Left kidney (tissue), 8 donors: ENCODE data around the gene RIPOR1. TPM values are rescaled to one million over a fixed set of nuclear protein-coding genes. Genes with fewer than 3 reads are reported as not detected.
"Not testable (repeated sequence)": the region's sequence is repeated elsewhere in the genome, so short reads cannot be mapped to it uniquely, and the experiment has no call there.

ENCODE experiments used
- DNase-seq: peaks from one replicate; pipeline ENCODE4 v3.0.0-alpha.2; 2013
- long read RNA-seq, 8 donors: transcript quantifications; one replicate each; lab custom pipeline, GENCODE V29; 2026
- polyA plus RNA-seq: library from polyadenylated mRNA; unstranded; fragments of 120-200 nt; gene quantifications from one replicate; pipeline ENCODE4 v1.2.1, GENCODE V29; 2013; ENCODE audit not compliant: insufficient read length

Gene RIPOR1
- 112 TPM for polyA plus RNA-seq
- long read RNA-seq, donor 1, partial matches to known transcripts: 127 of 141 reads
- long read RNA-seq, donor 1, other reads (novel, unspliced or antisense): 11 of 141 reads
- long read RNA-seq, donor 2, partial matches to known transcripts: 50 of 52 reads
- long read RNA-seq, donor 2, other reads (novel, unspliced or antisense): 0 of 52 reads
- long read RNA-seq, donor 3, partial matches to known transcripts: 35 of 42 reads
- long read RNA-seq, donor 3, other reads (novel, unspliced or antisense): 6 of 42 reads
- long read RNA-seq, donor 4: 0 reads
- long read RNA-seq, donor 5, full-length matches to known transcripts: 1 of 17 reads
- long read RNA-seq, donor 5, partial matches to known transcripts: 16 of 17 reads
- long read RNA-seq, donor 5, other reads (novel, unspliced or antisense): 0 of 17 reads
- long read RNA-seq, donor 6, partial matches to known transcripts: 29 of 30 reads
- long read RNA-seq, donor 6, other reads (novel, unspliced or antisense): 0 of 30 reads
- long read RNA-seq, donor 7, partial matches to known transcripts: 55 of 63 reads
- long read RNA-seq, donor 7, other reads (novel, unspliced or antisense): 6 of 63 reads
- long read RNA-seq, donor 8, full-length matches to known transcripts: 2 of 14 reads
- long read RNA-seq, donor 8, partial matches to known transcripts: 12 of 14 reads
- long read RNA-seq, donor 8, other reads (novel, unspliced or antisense): 0 of 14 reads

GRCh38 chr16:67528222-67528869, at the start of gene RIPOR1:
Gene RIPOR1, plus strand, starts transcription at chr16:67528829. Its CDS starts 9,618 bp downstream, at chr16:67538447.
- no peak for DNase-seq

GRCh38 chr16:67480833-67481560, 47.6 kb upstream of the RIPOR1 start, which contains the start of gene ATP6V0D1:
Gene ATP6V0D1, minus strand, starts transcription at chr16:67481157. Its CDS starts 71 bp downstream, at chr16:67481086.
- DNase-seq: peak; percentile 96

- DNase-seq: no peak
Observed at GRCh38 chr16:67481561-67482232, 46.9 kb upstream of the RIPOR1 start.

- DNase-seq: no peak
Observed at GRCh38 chr16:67482233-67482924, 46.2 kb upstream of the RIPOR1 start.

GRCh38 chr16:67483150-67483549, 45.5 kb upstream of the RIPOR1 start, which contains the start of gene AGRP:
Gene AGRP, minus strand, starts transcription at chr16:67483547. Its CDS starts 149 bp downstream, at chr16:67483398.
- no peak for DNase-seq

- DNase-seq: no peak
Observed at GRCh38 chr16:67483731-67484525, 44.7 kb upstream of the RIPOR1 start.

- no peak for DNase-seq
Observed at GRCh38 chr16:67486805-67487204, 41.8 kb upstream of the RIPOR1 start.

- not testable (repeated sequence) for DNase-seq
Observed at GRCh38 chr16:67487561-67487960, 41.1 kb upstream of the RIPOR1 start.

- no peak for DNase-seq
Observed at GRCh38 chr16:67489401-67490083, 39.1 kb upstream of the RIPOR1 start.

- no peak for DNase-seq
Observed at GRCh38 chr16:67490335-67491096, 38.1 kb upstream of the RIPOR1 start.

- no peak for DNase-seq
Observed at GRCh38 chr16:67499106-67499505, 29.5 kb upstream of the RIPOR1 start.

GRCh38 chr16:67504031-67505021, 24.3 kb upstream of the RIPOR1 start:
- no peak for DNase-seq

GRCh38 chr16:67506468-67506867, 22.2 kb upstream of the RIPOR1 start:
- no peak for DNase-seq

GRCh38 chr16:67509016-67509415, 19.6 kb upstream of the RIPOR1 start:
- no peak for DNase-seq

GRCh38 chr16:67513892-67514291, 14.7 kb upstream of the RIPOR1 start:
- not testable (repeated sequence) for DNase-seq

GRCh38 chr16:67514382-67514828, 14.2 kb upstream of the RIPOR1 start:
- no peak for DNase-seq
